Activated T-cell treated with anti-CD3 and anti-CD28 coated beads, Interleukin-2, amount 50 U/mL, for 4 hours (primary cell): ENCODE data around the gene APC2. TPM values are rescaled to one million over a fixed set of nuclear protein-coding genes. Genes with fewer than 3 reads are reported as not detected.
A peak's percentile ranks its signal among the peaks of the same experiment; 100 is the strongest.
"Not testable (repeated sequence)": the region's sequence is repeated elsewhere in the genome, so short reads cannot be mapped to it uniquely, and the experiment has no call there.

Experiments
- ATAC-seq, 2 donors: fragments of 200-7000 bp; cut with Tn5 transposase; one replicate each; pipeline ENCODE4 v1.10.0; 2021
- DNase-seq: peaks from one replicate; pipeline ENCODE4 v3.0.0-alpha.2; 2020
- H3K27me3 Mint-ChIP-seq: one replicate; pipeline ENCODE4 v1.8.0; 2021; ENCODE audit warnings: low read depth, mixed read lengths
- H3K36me3 Mint-ChIP-seq: one replicate; pipeline ENCODE4 v1.8.0; 2022; ENCODE audit warnings: mixed read lengths; ENCODE audit not compliant: insufficient read depth
- H3K4me1 Mint-ChIP-seq: one replicate; pipeline ENCODE4 v1.8.0; 2021; ENCODE audit warnings: low read depth, mixed read lengths
- H3K4me3 Mint-ChIP-seq: one replicate; pipeline ENCODE4 v1.8.0; 2021; ENCODE audit warnings: mild to moderate bottlenecking, moderate library complexity, mixed read lengths
- H3K9me3 Mint-ChIP-seq: one replicate; pipeline ENCODE4 v1.8.0; 2021; ENCODE audit warnings: mixed read lengths
- total RNA-seq, 3 donors: library from RNA; stranded (reverse); gene quantifications; one replicate each; pipeline ENCODE4 v1.2.1, GENCODE V29; 2021

The APC2 gene
- total RNA-seq, 3 donors from 2014 or later, result 0.13 to 0.45 (median 0.16) TPM

DNA sequence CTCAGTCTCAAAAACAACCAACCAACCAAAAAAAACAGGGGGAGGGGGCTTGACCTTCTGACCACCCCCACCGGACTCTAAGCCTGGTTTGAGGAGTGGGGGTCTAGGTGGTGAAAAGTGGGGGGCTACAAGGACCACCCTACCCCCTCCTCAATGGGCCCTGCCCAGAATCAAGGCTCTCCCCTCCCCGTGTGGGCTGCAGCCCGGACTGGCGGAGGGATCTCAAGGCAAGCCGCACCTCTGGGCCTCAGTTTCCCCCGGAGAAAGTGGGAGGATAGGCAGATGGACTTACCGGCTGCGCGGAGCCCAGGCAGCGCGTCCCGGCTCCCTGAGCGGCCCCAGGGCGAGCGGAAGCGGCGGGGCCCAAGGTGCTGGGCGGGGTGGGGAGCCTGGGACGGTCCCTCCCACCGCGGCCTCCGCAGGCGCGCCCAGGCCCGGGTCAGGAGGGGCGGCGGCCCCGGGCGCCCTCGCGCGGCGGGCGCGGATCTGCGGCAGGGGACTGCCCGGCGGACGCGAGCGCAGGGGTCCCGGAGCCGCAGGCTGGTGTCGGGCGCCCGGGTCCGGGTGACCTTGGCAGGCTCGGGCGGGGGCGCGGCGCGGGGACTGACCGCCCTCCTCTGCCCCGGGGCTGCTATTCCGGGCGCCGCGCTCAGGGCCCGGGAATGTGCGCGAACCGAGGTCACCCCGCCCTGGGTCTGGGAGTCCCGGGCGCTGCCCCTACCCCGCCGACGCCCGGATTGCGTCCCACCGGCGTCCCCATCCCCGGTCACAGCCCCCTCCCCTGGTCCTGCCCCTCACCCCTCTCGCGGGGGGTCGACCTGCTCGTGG lies 63.0 kb downstream of the APC2 start, which contains the start of gene ADAMTSL5:
TSS of gene ADAMTSL5 (minus strand) at position 349 of the 828 bp plus-strand sequence. CDS start 2,076 bp downstream, outside the sequence.
- DNase-seq, result peak; percentile 51
- Mint-ChIP-seq H3K9me3 (no peaks in the 10 kb centered on the region), H3K4me1 (peaks cover 8% of the 10 kb centered on the region), H3K27me3 (peaks cover 8% of the 10 kb centered on the region), H3K36me3 (no peaks in the 10 kb centered on the region), H3K4me3 (peak within 1 kb of the TSS; percentile 70)
- peak; percentile 85 for ATAC-seq

DNA sequence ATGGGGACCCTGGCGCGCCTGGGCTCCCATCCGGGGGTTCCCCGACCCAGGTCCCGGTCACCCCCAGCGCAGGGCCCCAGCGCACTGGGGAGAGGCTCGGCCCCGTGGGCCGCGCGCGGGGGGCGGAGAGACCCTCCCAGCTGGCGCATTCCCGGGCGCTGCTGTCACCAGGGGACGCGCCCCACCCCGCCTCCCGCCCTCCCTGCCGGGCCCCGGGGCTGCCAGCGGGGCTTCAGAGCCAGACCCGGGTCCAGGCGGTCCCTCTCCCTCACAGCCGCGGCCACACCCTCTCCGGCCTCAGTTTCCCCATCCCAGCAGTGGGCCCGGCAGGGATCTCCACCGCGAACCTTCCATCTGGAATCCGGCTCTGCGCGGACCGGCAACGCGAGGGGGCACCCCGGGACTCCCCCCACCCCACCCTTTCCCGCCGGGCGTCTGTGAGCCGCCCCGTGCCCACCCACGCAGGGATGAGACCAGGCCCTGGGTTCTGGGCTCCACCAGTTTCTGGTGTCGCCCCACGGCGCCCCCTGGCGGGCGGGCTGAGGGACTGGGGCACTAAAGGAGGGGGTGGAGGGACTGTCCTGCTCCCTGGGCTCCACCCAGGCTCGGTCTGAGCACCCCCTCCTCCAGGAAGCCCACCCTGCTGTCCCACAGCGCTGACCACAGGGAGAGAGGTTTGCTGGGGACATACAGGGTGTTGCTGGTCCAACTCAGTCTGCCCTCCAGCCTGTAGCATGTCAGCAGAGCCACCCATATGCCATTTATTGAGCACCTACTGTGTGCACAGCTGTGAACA lies 63.8 kb downstream of the APC2 start:
- no peaks in the 10 kb centered on the region for H3K36me3 Mint-ChIP-seq
- peaks cover 6% of the 10 kb centered on the region for H3K4me1 Mint-ChIP-seq
- peaks cover 10% of the 10 kb centered on the region for H3K27me3 Mint-ChIP-seq
- DNase-seq (peak; percentile 65), ATAC-seq (peak; percentile 49 to 51)
- H3K9me3 Mint-ChIP-seq, result no peaks in the 10 kb centered on the region
- peak overlapping the region; percentile 6 for H3K4me3 Mint-ChIP-seq

DNA sequence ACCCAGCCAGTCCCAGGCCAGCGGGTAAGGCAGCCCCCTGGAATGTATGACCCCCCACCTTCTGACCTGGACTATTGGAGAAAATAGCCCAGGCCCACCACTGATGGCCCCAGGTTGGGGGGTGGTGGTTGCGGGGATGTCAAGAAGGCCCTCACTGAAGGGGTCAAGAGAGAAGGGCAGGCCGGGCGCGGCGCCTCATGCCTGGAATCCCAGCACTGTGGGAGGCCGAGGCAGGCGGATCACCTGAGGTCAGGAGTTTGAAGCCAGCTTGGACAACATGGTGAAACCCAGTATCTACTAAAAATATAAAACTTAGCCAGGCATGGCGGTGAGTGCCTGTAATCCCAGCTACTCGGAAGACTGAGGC lies 64.4 kb downstream of the APC2 start:
- H3K36me3 Mint-ChIP-seq, result no peaks in the 10 kb centered on the region
- no peaks in the 10 kb centered on the region for H3K9me3 Mint-ChIP-seq
- H3K4me1 Mint-ChIP-seq, result peaks cover 5% of the 10 kb centered on the region
- no peak for DNase-seq
- peak overlapping the region; percentile 6 for H3K4me3 Mint-ChIP-seq
- ATAC-seq, result no peak
- H3K27me3 Mint-ChIP-seq, result peaks cover 10% of the 10 kb centered on the region

DNA sequence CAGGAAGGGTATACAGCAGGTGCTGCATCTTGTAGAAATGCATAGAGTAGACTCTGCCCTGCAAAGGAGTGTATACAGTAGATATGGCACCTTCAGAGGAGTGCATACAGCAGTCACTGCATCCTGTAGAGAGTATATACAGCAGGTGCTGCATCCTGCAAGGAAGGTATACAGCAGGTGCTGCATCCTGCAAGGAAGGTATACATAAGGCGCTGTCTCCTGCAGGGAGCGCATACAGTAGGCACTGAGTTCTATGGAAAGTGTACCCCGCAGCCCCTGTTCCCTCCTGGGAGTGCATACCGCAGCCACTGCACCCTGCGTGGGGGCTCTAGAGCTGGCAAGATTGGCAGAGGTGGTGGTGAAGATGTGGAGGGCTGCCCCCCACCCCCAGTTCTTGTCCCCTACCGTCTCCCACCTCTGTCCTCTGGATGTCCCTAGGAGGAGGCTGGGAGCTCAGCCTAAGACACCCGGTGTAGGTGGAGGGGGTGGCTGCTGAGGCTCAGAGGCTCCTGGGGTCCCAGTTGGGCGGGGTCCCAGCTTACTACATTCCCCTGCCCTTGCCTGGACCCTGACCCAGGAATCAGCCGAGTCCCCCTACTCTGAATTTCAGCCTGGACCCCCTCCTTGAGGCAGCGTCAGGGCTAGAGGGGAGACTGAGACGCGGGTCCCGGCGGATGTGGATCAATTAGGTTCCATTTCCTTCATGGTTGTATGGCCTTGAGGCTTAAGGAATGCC lies 65.2 kb downstream of the APC2 start:
- H3K27me3 Mint-ChIP-seq, result peaks cover 10% of the 10 kb centered on the region
- DNase-seq (no peak), ATAC-seq (no peak)
- no peaks in the 10 kb centered on the region for H3K36me3 Mint-ChIP-seq
- no peak overlapping the region for H3K4me3 Mint-ChIP-seq
- H3K4me1 Mint-ChIP-seq, result peaks cover 3% of the 10 kb centered on the region
- no peaks in the 10 kb centered on the region for H3K9me3 Mint-ChIP-seq

DNA sequence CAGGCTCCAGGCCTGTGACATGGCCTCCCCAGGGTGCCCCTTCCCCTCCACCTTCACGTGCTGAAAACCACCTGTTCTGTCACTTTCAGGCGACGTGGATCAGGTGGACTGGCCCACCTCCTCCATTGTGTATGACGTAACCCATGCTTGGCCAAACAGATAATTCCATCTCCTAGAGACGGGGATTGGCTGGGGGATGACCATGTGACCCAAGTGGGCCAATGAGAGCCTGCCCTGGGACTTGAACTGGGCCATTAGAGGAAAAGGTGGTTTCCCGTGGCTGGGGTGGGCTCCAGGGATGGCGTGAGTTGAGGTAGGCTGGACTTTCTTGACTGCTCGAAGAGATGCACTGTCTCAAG lies 66.5 kb downstream of the APC2 start:
- Mint-ChIP-seq H3K4me1 (no peaks in the 10 kb centered on the region), H3K4me3 (no peak overlapping the region), H3K27me3 (peaks cover 11% of the 10 kb centered on the region), H3K9me3 (no peaks in the 10 kb centered on the region), H3K36me3 (no peaks in the 10 kb centered on the region)
- DNase-seq (no peak), ATAC-seq (no peak)

DNA sequence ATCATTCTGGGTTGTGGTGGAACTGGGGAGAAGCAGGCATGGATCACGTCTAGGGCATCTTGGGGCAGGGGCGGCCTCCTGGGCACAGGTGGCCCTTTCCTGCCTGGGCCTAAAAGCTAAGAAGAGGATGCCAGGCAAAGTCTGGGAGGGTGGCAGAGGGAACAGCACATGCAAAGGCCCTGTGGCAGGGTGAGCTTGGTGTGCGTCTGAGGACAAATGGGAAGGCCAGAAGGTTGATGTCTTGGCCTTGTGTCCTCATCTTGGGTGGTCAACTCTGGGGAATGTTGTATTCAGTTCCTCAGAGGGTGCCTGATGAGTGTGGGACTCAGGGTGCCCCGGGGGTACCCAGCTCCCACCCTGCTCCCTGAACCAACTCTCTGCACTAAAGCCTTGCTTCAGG lies 68.5 kb downstream of the APC2 start:
- Mint-ChIP-seq H3K4me1 (no peaks in the 10 kb centered on the region), H3K36me3 (no peaks in the 10 kb centered on the region), H3K4me3 (no peak overlapping the region), H3K9me3 (no peaks in the 10 kb centered on the region), H3K27me3 (peaks cover 19% of the 10 kb centered on the region)
- no peak for DNase-seq
- no peak for ATAC-seq

DNA sequence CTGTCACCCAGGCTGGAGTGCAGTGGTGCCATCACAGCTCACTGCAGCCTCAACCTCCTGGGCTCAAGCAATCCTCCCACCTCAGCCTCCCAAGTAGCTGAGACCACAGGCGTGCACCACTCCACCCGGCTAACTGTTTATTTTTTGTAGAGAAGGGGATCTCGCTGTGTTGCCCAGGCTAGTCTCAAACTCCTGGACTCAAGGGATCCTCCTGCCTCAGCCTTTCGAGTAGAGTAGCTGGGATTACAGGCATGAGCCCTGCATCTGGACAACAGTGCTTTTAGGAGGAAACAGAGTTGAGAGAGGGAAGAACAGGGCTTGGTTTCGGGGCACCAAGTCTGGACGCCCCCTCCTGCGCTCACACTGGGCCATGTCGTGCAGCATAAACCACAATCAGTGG lies 69.9 kb downstream of the APC2 start:
- H3K4me3 Mint-ChIP-seq, H3K4me1 Mint-ChIP-seq, DNase-seq, H3K9me3 Mint-ChIP-seq, H3K36me3 Mint-ChIP-seq, ATAC-seq: not testable (repeated sequence)
- H3K27me3 Mint-ChIP-seq, result peaks cover 24% of the 10 kb centered on the region

DNA sequence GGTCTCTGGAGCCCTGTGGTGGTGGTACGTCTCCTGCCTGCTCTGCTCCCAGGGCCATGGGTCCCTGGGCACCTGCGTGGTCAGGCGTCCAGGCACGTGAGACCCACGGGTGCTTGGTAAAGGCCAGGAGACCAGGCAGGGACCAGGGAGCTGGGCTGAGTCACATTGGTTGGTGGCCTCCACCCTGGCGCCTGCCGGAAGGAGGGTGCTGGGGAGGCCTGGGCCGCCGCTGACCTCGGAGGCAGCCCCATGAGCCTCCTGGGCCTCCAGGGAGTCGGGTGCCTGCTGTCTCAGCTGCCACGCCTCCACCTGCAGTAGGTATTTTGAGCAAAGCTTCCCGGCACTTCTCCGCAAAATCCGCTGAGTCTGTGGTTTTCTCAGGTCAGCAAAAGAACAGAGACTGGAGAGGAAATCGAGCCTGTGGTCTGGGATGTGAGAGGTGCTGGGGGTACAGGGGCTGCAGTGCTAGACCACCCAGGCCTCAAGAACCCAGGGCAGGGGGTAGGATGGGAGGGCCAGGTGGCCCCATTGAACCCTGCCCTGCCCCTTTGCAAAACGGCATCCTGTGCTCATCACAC lies 70.4 kb downstream of the APC2 start:
- Mint-ChIP-seq H3K27me3 (peaks cover 28% of the 10 kb centered on the region), H3K4me1 (peaks cover 7% of the 10 kb centered on the region), H3K4me3 (no peak overlapping the region), H3K9me3 (no peaks in the 10 kb centered on the region), H3K36me3 (no peaks in the 10 kb centered on the region)
- no peak for DNase-seq
- no peak for ATAC-seq

DNA sequence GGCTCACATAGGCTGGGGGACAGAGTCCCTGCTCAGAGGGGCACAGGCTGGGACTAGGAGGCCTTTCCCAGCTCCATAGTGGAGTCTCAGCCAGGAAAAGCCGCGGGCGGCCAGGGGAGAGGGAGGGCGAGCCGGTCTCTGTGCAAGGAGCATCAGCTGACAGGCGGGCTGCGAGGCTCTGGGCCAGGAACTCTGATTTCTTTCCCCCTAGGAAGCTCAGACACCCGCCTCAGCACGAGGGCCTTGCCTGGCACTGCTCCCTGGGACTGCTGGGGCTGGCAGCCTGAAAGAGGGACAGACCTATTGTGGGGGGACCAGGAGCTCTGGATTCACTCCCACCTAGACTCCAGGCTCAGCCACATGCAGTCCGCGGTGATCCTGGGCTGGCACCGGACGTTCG lies 71.7 kb downstream of the APC2 start:
- H3K27me3 Mint-ChIP-seq, result peaks cover 35% of the 10 kb centered on the region
- H3K36me3 Mint-ChIP-seq, result no peaks in the 10 kb centered on the region
- DNase-seq (no peak), ATAC-seq (no peak)
- H3K4me1 Mint-ChIP-seq, result peaks cover 7% of the 10 kb centered on the region
- H3K4me3 Mint-ChIP-seq, result no peak overlapping the region
- H3K9me3 Mint-ChIP-seq, result no peaks in the 10 kb centered on the region

DNA sequence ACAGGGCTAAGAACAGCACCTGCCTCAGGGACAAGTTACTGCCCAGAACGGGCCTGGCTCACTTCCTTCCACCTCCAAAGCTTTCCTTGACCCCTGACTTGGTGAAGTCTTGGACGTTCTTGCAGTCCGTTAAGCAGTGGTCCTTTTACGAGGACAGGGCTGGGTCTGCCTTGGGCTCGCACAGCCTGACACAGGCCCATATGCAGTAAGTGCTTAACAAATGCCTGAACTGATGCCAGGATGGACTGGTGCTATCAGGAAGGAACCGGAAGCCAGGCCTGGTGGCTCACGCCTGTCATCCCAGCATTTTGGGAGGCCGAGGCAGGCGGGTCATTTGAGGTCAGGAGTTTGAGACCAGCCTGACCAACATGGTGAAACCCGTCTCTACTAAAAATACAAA lies 72.1 kb downstream of the APC2 start:
- Mint-ChIP-seq H3K27me3 (peaks cover 38% of the 10 kb centered on the region), H3K4me3 (no peak overlapping the region), H3K36me3 (no peaks in the 10 kb centered on the region), H3K9me3 (no peaks in the 10 kb centered on the region), H3K4me1 (peaks cover 7% of the 10 kb centered on the region)
- ATAC-seq, result no peak
- no peak for DNase-seq

DNA sequence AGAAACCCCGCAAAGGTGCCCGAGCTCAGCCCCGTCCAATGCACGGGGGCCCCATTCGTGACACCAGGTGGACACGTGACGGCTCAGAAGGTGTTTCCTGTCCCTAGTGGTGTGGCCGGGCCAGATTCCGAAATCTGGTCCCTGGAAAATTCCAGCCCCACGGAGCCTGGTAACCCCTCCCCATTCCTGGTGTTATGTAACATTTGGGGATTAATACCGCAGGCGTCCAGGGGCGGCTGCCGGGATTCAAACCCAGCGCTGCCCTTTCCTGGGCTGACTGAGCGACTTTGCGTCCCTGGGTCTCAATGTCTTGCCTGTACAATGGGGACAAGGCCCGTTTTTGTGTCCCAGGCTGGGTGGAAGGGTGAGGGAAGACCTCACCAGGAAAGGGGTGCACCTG lies 72.9 kb downstream of the APC2 start:
- H3K27me3 Mint-ChIP-seq, result peaks cover 40% of the 10 kb centered on the region

More for the DNA sequence above, 72.9 kb downstream of the APC2 start:
- Mint-ChIP-seq H3K36me3 (no peaks in the 10 kb centered on the region), H3K9me3 (no peaks in the 10 kb centered on the region), H3K4me3 (no peak overlapping the region), H3K4me1 (peaks cover 7% of the 10 kb centered on the region)
- ATAC-seq (no peak), DNase-seq (no peak)
